HG02970 (cell line): Measurements from ENCODE around the gene POLR2J3.
"Not testable (repeated sequence)": the region's sequence is repeated elsewhere in the genome, so short reads cannot be mapped to it uniquely, and the experiment has no call there.

ENCODE experiments used
- ATAC-seq: cut with Tn5 transposase; IDR thresholded peaks from one replicate; pipeline ENCODE4 v1.9.1; 2021; ENCODE audit warnings: mild to moderate bottlenecking, moderate library complexity, moderate number of reproducible peaks; ENCODE audit not compliant: unreplicated experiment, low FRiP score

The POLR2J3 gene

GRCh38 chr7:102572261-102573239 is at the start of gene POLR2J3:
TSS of gene POLR2J3 (minus strand) at chr7:102572583. CDS start at chr7:102572521, 62 bp downstream.
- peak; percentile 95 for ATAC-seq

- ATAC-seq, result not testable (repeated sequence)
Observed at GRCh38 chr7:102618122-102618521, 45.7 kb upstream of the POLR2J3 start.

DNA sequence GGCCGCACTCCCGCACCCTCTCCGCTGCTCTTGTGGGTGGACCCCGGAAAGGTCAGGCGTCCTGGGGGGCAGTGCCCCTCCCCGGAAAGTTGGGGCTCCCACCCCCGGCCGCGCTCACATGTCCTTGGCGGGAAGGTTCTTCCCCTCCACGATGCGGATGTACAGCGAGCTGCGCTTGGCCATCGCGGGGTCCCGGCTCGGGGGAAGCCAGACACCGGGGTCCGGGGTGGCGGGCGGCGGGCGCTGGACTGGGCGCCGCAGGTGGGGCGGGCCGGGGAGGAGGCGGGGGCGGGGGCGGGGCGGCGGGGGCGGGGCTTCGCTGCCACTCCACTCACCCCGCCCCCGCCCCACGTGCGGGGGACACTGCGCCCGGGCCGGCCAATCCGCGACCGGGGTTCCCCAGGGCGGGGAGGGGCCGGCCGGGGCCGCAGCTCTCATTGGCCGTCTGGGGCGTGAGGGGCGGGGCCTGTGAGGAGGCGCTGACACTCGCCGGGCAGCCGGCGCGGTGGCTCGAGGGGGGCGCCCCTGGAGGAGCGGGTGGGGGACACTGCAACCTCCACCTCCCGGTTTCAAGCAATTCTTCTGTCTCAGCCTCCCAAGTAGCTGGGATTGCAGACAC is 44.2 kb upstream of the POLR2J3 start, which contains the start of gene RASA4:
Gene RASA4, minus strand, starts transcription at position 250 of the 619 bp plus-strand sequence. Its CDS starts 67 bp downstream, at position 183.
- peak; percentile 69 for ATAC-seq

GRCh38 chr7:102615930-102616329 is 43.5 kb upstream of the POLR2J3 start:
- not testable (repeated sequence) for ATAC-seq

- not testable (repeated sequence) for ATAC-seq
Observed at GRCh38 chr7:102614873-102615272, 42.5 kb upstream of the POLR2J3 start.

DNA sequence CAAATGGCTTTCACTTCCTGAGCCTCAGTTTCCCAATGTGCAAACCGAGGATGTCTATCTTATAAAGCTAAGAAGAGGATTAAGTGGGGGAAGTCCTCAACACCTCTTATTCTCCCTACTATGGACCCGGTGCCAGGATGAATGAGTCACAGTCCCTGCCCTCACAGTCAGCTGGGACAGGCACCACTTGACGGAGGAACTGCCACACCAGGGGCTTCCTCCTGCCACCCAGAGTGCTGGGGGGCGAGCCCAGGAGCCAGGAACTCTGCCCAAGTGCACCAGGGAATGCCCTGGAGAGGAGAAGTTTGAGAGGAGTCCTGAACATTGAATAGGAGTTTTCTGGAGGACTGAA is 41.9 kb upstream of the POLR2J3 start:
- peak; percentile 3 for ATAC-seq

DNA sequence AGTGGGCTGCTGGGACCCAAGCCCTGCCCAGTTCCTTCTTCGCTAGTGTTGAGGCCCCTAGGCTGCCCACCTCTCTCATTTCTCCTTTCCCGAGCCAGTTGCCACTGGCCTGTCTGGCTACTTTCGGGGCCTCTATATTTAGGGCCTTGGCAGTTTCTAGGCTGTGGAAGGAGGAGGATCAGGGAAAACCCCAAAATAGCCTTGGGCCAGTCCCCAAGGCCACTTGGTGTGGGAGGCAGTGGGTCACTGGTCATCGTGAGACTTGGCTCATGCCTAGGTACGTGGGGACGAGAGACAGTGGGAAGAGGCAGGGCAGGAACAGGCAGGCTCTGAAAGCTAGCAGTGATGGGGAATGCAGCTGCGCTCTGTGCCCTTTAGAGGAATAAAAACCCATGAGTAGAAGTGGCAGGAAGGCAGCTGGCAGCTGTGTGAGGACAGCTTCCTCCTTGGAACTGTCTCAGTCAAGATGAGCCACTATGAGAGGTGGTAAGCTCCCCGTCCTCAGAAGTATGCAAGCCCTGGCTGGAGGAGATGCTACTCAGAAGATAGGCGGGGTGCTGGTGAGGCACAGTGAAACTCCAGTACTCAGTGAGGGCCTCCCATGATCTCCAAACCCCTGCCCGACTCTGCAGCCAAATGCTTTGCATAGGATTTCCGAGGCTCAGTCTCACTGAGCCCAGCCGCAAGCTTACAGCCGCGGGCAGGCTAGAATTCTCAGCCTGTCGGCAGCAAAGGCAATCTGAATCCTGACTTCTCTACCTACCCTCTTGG is 41.4 kb upstream of the POLR2J3 start:
- peak; percentile 31 for ATAC-seq

- ATAC-seq, result not testable (repeated sequence)
Observed at GRCh38 chr7:102611675-102612325, 39.4 kb upstream of the POLR2J3 start.

DNA sequence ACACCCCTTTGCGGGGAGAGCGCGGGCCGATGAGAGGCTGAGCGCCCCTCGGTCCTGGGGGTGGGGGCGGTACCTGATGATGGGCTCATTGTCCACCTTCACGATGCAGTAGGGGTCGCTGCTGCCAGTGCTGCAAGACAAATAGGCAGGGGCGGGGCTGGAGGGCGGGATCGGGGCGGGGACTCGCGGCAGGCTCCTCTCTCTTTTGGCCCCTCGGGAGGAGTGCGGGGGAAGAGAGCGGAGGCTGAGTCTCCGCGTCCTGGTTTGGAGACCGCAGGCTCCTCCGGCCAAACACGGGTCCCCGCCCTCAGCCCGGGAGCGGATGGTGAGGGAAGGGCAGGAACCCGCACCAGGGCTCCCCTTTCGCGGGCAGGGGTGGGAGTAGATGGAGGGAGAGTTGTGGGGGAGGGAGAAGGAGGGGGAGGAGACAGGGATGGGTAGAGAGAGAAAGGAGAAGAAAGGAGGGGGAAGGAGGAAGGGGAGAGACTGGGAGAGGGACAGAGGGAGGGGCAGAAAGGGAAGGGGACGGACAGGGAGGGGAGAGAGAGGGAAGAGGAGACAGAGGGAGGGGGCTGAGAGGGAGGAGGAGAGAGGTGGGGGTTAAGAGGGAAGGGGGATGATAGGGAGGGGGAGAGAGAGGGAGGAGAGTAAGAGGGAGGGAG is 38.8 kb upstream of the POLR2J3 start:
- peak; percentile 33 for ATAC-seq

DNA sequence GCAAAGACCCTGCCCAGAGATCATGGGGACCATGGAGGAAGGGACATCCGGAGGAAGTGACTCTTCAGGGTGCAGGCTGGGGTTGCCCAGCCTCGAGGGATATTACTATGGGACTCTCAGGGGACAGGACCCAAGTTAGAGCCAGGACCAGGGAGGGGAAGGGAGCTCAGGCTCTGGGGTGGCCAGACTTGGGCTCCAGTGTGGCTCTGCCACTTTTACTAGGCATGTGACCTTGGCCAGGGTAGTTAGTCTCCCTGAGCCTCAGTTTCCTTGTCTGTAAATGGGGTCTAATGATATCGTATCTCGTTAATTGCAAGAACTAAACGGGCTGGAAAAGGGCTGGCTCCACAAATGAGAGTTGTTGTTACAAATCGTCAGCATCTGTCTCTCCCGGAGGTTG is 38.1 kb upstream of the POLR2J3 start:
- not testable (repeated sequence) for ATAC-seq

GRCh38 chr7:102609734-102610133 is 37.4 kb upstream of the POLR2J3 start:
- ATAC-seq, result not testable (repeated sequence)

- not testable (repeated sequence) for ATAC-seq
Observed at GRCh38 chr7:102606848-102607247, 34.5 kb upstream of the POLR2J3 start.

DNA sequence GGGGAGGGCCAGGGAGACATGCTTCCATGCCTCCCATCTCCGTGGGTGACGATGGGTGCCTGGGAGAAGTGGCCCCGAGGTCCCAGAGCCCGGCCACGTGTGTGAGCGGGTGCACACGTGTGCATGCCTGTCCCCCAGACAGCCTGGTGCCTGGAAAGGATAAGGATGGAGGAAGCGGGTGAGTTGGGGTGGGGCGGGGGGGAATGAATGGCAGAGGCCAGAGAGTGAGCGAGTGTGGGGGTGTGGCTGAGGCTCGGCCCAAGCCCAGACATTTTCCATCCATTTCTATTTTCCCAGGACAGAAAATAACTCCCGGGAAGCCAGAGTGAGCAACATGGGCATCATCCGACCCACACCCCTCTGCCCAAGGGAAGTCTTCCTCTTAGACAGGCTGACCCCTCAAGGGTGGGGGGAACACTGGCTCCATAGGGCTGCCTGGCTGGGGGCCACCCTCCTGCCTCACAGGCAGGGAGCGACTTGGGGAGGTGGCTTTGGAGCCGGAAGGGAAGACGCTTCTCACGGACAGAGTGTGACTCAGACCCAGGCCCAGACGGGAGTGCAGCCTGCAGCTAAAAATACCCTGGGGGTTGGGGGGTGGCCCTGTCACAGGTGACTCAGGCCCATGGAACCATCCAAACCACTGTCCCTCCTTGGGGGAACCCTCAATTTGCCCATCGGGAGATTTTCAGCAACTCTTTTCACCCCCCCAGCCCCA is 32.2 kb upstream of the POLR2J3 start:
- ATAC-seq, result not testable (repeated sequence)

GRCh38 chr7:102602317-102602716 is 29.9 kb upstream of the POLR2J3 start:
- ATAC-seq, result not testable (repeated sequence)

GRCh38 chr7:102599699-102600098 is 27.3 kb upstream of the POLR2J3 start:
- ATAC-seq, result not testable (repeated sequence)

DNA sequence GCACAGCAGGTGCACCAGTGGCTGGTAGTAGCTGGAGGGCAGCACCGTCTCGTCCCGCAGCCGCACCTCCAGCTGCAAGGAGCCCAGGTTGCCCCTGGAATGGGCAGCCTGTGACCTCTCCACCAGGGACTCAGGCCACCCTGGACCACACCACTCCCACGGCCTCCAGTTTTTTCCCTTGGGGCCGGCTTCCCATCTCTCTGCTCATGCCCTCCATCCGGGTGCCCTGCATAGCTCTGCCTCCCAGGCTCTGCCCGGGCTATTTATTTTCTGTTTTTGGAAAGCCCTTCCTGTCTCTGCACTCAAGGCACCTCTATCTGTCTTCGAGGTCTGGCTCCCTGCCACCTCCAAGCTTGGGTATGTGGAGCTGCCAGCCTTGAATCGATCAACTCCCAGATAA is 23.7 kb upstream of the POLR2J3 start:
- ATAC-seq, result not testable (repeated sequence)

- ATAC-seq, result peak; percentile 56
Observed at GRCh38 chr7:102593637-102594334, 21.4 kb upstream of the POLR2J3 start.

DNA sequence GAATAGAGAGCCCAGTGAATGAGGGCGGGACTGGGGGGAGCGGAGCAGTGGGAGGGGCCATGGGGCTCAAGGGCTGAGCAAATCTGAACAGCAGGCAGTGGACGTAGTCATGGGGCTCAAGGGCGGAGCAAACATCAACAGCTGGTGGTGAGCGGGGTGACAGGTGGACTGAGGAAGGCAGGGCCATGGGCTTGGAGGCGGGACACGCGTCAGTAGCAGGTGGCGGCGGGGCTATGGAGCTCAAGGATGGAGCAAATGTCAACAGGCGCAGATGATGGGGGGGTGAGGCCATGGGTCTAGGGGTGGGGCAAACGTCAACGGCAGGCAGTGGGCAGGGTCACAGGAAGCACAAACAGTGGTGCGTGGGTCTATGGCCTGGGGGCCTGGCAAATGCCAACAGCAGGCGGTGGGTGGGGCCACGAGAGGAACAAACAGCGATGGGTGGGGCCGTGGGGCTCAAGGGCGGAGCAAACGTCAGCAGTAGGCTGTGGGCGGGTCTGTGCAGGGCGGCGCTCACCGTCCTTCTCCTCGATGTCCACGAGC is 20.2 kb upstream of the POLR2J3 start:
- not testable (repeated sequence) for ATAC-seq
